Measurements from ENCODE around the gene AHSA1.

- no peak for TF ChIP-seq CTCF (conservative IDR thresholded peaks at IDR 0.05; ENCODE audit: low read depth, low read length)
- no peak for TF ChIP-seq EZH2 (IDR thresholded peaks at IDR 0.05; ENCODE audit: borderline replicate concordance, low read depth, low read length, poor library complexity, severe bottlenecking)
These were observed 32.6 kb downstream of the AHSA1 start for GRCh38 chr14:77490347-77490986.

Measured in A673 (cell line).